Activated CD4-positive, alpha-beta T cell treated with anti-CD3 and anti-CD28 coated beads, Interleukin-2, amount 50 U/mL, for 1 hour (primary cell): ENCODE measurements around the gene MMP20.

Source experiments
- DNase-seq: peaks from one replicate; pipeline ENCODE4 v3.0.0-alpha.2; 2020

The MMP20 gene

DNA sequence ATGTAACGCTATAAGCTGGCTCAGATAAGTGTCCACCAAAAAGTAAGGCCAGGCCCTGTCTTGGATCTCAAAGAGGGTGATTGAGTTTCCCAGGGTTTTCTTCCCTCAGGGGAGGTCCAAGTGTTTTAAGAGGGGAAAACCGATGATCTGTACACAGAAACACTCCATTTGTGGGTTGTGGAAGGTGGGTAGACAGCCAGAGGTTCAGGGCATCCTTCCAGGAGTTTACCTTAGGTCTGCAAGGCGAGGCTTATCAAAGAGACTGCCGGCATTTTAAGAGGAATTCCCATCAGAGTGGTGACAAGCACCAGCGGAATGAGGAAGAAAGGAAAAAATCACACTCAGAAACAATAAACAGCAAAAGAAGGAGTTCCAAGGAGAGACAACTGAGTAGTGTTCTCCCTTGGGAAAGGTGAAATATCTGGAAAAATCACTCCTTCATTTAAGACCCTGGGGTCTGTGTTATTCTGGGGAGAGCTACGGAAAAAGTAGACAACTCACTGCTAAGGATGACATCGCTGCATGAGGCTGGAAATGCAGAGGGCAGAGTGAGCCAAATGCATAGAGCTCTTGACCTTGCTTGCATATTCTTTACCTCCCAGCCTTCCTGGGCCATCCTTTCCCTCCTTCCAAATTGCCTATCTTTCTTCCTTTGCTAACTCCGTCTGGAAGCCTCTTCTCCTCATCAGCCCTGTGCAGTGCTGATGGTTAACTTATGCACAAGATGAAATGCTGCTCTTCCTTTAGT is 72.5 kb downstream of the MMP20 start:
- DNase-seq = no peak

GRCh38 chr11:102552020-102552419 is 73.1 kb downstream of the MMP20 start:
- no peak for DNase-seq

- no peak for DNase-seq
These were observed 73.9 kb downstream of the MMP20 start for GRCh38 chr11:102551169-102551781.

- no peak for DNase-seq
These were observed 78.1 kb downstream of the MMP20 start for GRCh38 chr11:102546923-102547471.

DNA sequence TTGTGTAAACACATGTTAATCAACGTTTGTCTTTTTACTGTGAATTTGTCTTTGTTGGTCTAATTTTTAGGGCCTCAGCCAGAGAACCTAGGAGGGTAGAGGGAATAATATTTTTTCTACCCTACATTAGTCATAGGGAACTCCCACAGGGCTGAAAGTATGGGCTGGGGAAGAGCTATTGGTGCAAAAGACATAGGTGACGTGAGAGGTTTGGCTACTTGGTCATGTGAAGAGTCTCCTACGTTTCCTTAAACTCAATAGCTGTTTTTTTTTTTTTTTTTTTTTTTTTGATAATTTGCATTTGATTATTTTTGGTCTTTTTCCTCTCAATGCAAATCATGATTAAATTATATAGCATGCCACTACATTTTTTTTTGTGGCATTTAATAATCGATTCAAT is 78.7 kb downstream of the MMP20 start:
- no peak for DNase-seq

DNA sequence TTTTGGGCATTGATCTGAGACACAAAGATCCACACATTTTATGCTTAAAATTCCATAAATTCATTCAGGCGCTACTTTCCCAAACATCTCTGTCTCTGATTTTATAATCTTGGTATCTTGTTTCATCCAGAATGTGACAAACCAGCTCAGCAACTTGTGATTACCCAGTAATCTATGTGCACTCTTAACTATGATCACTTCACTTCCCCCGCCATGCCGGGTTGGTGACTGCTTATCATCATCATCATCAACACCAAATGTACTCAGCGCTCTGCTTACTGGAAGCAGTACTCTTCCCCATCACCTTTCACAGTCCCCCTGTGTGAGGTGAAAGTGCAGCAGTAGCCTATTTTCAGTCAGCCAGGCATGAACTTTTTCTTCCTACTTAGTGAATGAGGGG is 79.4 kb downstream of the MMP20 start:
- no peak for DNase-seq

DNA sequence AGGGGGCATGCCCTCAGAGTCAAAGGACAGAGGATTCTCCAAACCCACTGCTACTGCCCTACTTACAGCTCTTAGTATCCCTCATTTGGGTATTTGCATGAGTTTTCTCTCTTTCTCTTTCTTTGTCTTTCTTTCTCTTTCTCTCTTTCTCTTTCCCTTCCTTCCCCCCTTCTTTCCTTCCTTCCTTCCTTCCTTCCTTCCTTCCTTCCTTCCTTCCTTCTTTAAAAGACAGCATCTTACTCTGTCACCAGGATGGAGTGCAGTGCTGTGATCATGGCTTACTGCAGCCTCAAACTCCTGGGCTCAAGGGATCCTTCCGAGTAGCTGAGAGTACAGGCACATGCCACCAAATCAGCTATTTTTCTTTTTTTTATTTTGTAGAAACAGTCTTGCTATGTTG is 80.5 kb downstream of the MMP20 start:
- DNase-seq = no peak

- no peak for DNase-seq
These were observed 85.6 kb downstream of the MMP20 start for GRCh38 chr11:102539567-102539966.

- DNase-seq = no peak
These were observed 86.2 kb downstream of the MMP20 start for GRCh38 chr11:102538932-102539331.

- DNase-seq = no peak
These were observed 90.8 kb downstream of the MMP20 start for GRCh38 chr11:102534261-102534872.

GRCh38 chr11:102530558-102530957 is 94.6 kb downstream of the MMP20 start, which contains the start of gene MMP7:
MMP7 (minus strand) TSS chr11:102530747; CDS start chr11:102530700, 47 bp downstream.
- no peak for DNase-seq

GRCh38 chr11:102528618-102529017 is 96.5 kb downstream of the MMP20 start:
- no peak for DNase-seq

GRCh38 chr11:102527684-102528083 is 97.4 kb downstream of the MMP20 start:
- no peak for DNase-seq

DNA sequence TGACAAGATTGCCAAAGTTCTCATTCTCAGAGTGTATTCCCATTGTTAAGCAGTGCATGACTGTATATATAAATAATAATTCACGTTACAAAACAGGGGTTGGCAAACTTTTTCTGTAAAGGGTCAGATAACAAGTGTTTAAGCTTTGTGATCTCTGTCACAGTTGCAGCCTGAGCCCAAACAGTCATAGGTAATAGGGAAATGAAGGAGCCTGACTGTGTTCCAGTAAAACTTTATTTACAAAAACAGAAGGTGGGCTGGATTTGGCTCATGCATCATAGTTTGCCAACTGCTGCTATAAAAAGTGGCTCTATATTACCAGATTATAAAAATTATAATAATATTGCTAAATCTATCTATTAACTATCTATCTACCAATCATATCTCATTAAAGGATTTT is 98.1 kb downstream of the MMP20 start:
- no peak for DNase-seq
